HCT116 (cell line): ENCODE data around the gene PCBP3.

Experiments
- CEBPB ChIP-seq: IDR thresholded peaks from 2 replicates; pipeline ENCODE4 v1.6.1; 2012; ENCODE audit warnings: low read depth
- CTCF ChIP-seq, 3 experiments: fragments of 200-600 bp in 1 of 3; sonication (generic) in 1 of 3; IDR thresholded peaks in 2 of 3; conservative IDR thresholded peaks in 1 of 3; 2 replicates each; pipeline ENCODE4 v1.5.1; 2012 to 2017; ENCODE audit warnings: low read depth in 2 of 3, low read length in 2 of 3, antibody characterized with exemption in 1 of 3, borderline replicate concordance in 1 of 3, control low read depth in 1 of 3, mild to moderate bottlenecking in 1 of 3, mixed read lengths in 1 of 3, mixed run types in 1 of 3, moderate library complexity in 1 of 3; ENCODE audit not compliant: insufficient read depth in 1 of 3
- JUND ChIP-seq: IDR thresholded peaks from 2 replicates; pipeline ENCODE4 v1.6.1; 2012
- MAX ChIP-seq: IDR thresholded peaks from 2 replicates; pipeline ENCODE4 v1.6.1; 2012
- POLR2A ChIP-seq: IDR thresholded peaks from 2 replicates; pipeline ENCODE4 v1.7.0; 2011; ENCODE audit warnings: borderline replicate concordance; ENCODE audit not compliant: insufficient read depth, insufficient read length; ENCODE audit errors: extremely low read depth
- RAD21 ChIP-seq: IDR thresholded peaks from 2 replicates; pipeline ENCODE4 v1.6.1; 2012; ENCODE audit warnings: low read depth, mild to moderate bottlenecking
- REST ChIP-seq: IDR thresholded peaks from 2 replicates; pipeline ENCODE4 v1.6.1; 2012; ENCODE audit warnings: low read depth
- ZBTB33 ChIP-seq: IDR thresholded peaks from 2 replicates; pipeline ENCODE4 v1.6.1; 2011; ENCODE audit warnings: mild to moderate bottlenecking, low read length, moderate library complexity; ENCODE audit not compliant: insufficient replicate concordance; ENCODE audit errors: extremely low read depth

- TF ChIP-seq RAD21 (no peak), JUND (no peak), CTCF (IDR thresholded peaks at IDR 0.05 in 2 of 3, conservative IDR thresholded peaks at IDR 0.05 in 1 of 3; ENCODE audit: borderline replicate concordance in 1 of 3, insufficient read depth in 1 of 3, low read depth in 2 of 3, low read length in 2 of 3) (no peak), ZBTB33 (no peak), MAX (no peak), POLR2A (no peak), REST (no peak), CEBPB (no peak)
Observed at GRCh38 chr21:45979651-45980050, 336.1 kb downstream of the PCBP3 start.
